ENCODE measurements around the gene CCNF.

CCNF gene

GRCh38 chr16:2436110-2436509 lies 6.9 kb downstream of the CCNF start:
- TF ChIP-seq ZNF565 (CRISPR knock-in tag; conservative IDR thresholded peaks at IDR 0.05; ENCODE audit: low read depth): no peak
- no peak for TF ChIP-seq SNAI2 (CRISPR knock-in tag; IDR thresholded peaks at IDR 0.05)
- TF ChIP-seq, protein P1, sequence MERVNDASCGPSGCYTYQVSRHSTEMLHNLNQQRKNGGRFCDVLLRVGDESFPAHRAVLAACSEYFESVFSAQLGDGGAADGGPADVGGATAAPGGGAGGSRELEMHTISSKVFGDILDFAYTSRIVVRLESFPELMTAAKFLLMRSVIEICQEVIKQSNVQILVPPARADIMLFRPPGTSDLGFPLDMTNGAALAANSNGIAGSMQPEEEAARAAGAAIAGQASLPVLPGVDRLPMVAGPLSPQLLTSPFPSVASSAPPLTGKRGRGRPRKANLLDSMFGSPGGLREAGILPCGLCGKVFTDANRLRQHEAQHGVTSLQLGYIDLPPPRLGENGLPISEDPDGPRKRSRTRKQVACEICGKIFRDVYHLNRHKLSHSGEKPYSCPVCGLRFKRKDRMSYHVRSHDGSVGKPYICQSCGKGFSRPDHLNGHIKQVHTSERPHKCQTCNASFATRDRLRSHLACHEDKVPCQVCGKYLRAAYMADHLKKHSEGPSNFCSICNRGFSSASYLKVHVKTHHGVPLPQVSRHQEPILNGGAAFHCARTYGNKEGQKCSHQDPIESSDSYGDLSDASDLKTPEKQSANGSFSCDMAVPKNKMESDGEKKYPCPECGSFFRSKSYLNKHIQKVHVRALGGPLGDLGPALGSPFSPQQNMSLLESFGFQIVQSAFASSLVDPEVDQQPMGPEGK (CRISPR knock-in tag; IDR thresholded peaks at IDR 0.05; ENCODE audit: borderline replicate concordance): no peak
- no peak for TF ChIP-seq TCF4 (CRISPR knock-in tag; IDR thresholded peaks at IDR 0.05; ENCODE audit: borderline replicate concordance)
- TF ChIP-seq TSHZ2 (CRISPR knock-in tag; IDR thresholded peaks at IDR 0.05): no peak
- TF ChIP-seq ZNF8 (CRISPR knock-in tag; IDR thresholded peaks at IDR 0.05): no peak
- TF ChIP-seq ZFP30 (CRISPR knock-in tag; IDR thresholded peaks at IDR 0.05): no peak
- TF ChIP-seq PPARA (CRISPR knock-in tag; IDR thresholded peaks at IDR 0.05; ENCODE audit: borderline replicate concordance): no peak
- TF ChIP-seq ZNF70 (CRISPR knock-in tag; IDR thresholded peaks at IDR 0.05): no peak
- no peak for TF ChIP-seq RARB (CRISPR knock-in tag; IDR thresholded peaks at IDR 0.05)
- no peak for TF ChIP-seq ZFP3 (CRISPR knock-in tag; IDR thresholded peaks at IDR 0.05)
- no peak for TF ChIP-seq ISL1 (CRISPR knock-in tag; IDR thresholded peaks at IDR 0.05)
- TF ChIP-seq ZC3H10 (CRISPR knock-in tag; IDR thresholded peaks at IDR 0.05): no peak
- TF ChIP-seq GLIS3 (CRISPR knock-in tag; IDR thresholded peaks at IDR 0.05): no peak
- TF ChIP-seq BACH2 (CRISPR knock-in tag; IDR thresholded peaks at IDR 0.05; ENCODE audit: borderline replicate concordance): no peak
- TF ChIP-seq, protein P2, sequence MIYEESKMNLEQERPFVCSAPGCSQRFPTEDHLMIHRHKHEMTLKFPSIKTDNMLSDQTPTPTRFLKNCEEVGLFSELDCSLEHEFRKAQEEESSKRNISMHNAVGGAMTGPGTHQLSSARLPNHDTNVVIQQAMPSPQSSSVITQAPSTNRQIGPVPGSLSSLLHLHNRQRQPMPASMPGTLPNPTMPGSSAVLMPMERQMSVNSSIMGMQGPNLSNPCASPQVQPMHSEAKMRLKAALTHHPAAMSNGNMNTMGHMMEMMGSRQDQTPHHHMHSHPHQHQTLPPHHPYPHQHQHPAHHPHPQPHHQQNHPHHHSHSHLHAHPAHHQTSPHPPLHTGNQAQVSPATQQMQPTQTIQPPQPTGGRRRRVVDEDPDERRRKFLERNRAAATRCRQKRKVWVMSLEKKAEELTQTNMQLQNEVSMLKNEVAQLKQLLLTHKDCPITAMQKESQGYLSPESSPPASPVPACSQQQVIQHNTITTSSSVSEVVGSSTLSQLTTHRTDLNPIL (CRISPR knock-in tag; IDR thresholded peaks at IDR 0.05; ENCODE audit: low read depth): no peak
- no peak for TF ChIP-seq ARNTL (CRISPR knock-in tag; IDR thresholded peaks at IDR 0.05; ENCODE audit: borderline replicate concordance, low read depth)
- TF ChIP-seq ESRRG (CRISPR knock-in tag; IDR thresholded peaks at IDR 0.05): no peak
- ATAC-seq: no peak

GRCh38 chr16:2437032-2437790 lies 8.0 kb downstream of the CCNF start:
- ATAC-seq: no peak
- TF ChIP-seq, protein P2 (CRISPR knock-in tag; IDR thresholded peaks at IDR 0.05; ENCODE audit: low read depth): no peak
- TF ChIP-seq TCF4 (CRISPR knock-in tag; IDR thresholded peaks at IDR 0.05; ENCODE audit: borderline replicate concordance): no peak
- no peak for TF ChIP-seq ZNF8 (CRISPR knock-in tag; IDR thresholded peaks at IDR 0.05)
- no peak for TF ChIP-seq GLIS3 (CRISPR knock-in tag; IDR thresholded peaks at IDR 0.05)
- no peak for TF ChIP-seq ZNF70 (CRISPR knock-in tag; IDR thresholded peaks at IDR 0.05)
- TF ChIP-seq TOX (CRISPR knock-in tag; IDR thresholded peaks at IDR 0.05; ENCODE audit: borderline replicate concordance): no peak
- no peak for TF ChIP-seq ZC3H10 (CRISPR knock-in tag; IDR thresholded peaks at IDR 0.05)
- TF ChIP-seq ESRRG (CRISPR knock-in tag; IDR thresholded peaks at IDR 0.05): no peak
- no peak for TF ChIP-seq ARNTL (CRISPR knock-in tag; IDR thresholded peaks at IDR 0.05; ENCODE audit: borderline replicate concordance, low read depth)
- no peak for TF ChIP-seq ISL1 (CRISPR knock-in tag; IDR thresholded peaks at IDR 0.05)
- no peak for TF ChIP-seq SNAI2 (CRISPR knock-in tag; IDR thresholded peaks at IDR 0.05)
- TF ChIP-seq, protein P1 (CRISPR knock-in tag; IDR thresholded peaks at IDR 0.05; ENCODE audit: borderline replicate concordance): no peak
- no peak for TF ChIP-seq ZFP3 (CRISPR knock-in tag; IDR thresholded peaks at IDR 0.05)

DNA sequence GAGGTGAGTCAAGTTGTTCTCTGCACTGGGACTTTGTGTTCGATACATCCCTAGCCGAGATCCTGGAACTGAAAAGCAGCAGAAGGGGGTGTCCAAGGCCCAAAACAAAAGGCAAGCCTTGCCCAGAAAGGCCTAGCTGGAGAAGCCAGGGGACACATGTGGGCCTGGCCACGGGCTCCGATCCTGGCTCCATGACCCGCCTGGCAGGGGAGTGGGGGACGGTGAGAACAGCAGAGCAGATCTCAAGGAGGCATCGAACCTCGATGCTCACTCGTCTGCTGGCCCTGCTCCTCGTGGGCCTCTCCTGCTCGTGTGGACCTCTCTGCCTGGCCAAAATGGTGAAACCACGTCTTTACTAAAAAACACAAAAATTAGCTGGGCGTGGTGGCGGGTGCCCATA lies 8.9 kb downstream of the CCNF start:
- ATAC-seq: no peak
- TF ChIP-seq OSR1 (CRISPR knock-in tag; IDR thresholded peaks at IDR 0.05) (no peak), PPARA (CRISPR knock-in tag; IDR thresholded peaks at IDR 0.05; ENCODE audit: borderline replicate concordance) (no peak), ZNF70 (CRISPR knock-in tag; IDR thresholded peaks at IDR 0.05) (no peak), ZFP3 (CRISPR knock-in tag; IDR thresholded peaks at IDR 0.05) (no peak)
- TF ChIP-seq, protein P1 (CRISPR knock-in tag; IDR thresholded peaks at IDR 0.05; ENCODE audit: borderline replicate concordance): no peak
- TF ChIP-seq, protein P3, sequence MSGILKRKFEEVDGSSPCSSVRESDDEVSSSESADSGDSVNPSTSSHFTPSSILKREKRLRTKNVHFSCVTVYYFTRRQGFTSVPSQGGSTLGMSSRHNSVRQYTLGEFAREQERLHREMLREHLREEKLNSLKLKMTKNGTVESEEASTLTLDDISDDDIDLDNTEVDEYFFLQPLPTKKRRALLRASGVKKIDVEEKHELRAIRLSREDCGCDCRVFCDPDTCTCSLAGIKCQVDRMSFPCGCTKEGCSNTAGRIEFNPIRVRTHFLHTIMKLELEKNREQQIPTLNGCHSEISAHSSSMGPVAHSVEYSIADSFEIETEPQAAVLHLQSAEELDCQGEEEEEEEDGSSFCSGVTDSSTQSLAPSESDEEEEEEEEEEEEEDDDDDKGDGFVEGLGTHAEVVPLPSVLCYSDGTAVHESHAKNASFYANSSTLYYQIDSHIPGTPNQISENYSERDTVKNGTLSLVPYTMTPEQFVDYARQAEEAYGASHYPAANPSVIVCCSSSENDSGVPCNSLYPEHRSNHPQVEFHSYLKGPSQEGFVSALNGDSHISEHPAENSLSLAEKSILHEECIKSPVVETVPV (CRISPR knock-in tag; IDR thresholded peaks at IDR 0.05): no peak

Measured in SK-N-SH treated with all-trans-retinoic acid at 6 μM for 48 hours (cell line).